Stomach (tissue), 9 donors: ENCODE measurements around the gene GNPDA2. TPM values are rescaled to one million over a fixed set of nuclear protein-coding genes. Genes with fewer than 3 reads are reported as not detected.

Source experiments
- DNase-seq, 2 donors: peaks; one replicate each; pipeline versions ENCODE4 v3.0.0 to v3.0.0-alpha.2; 2013 to 2019
- H3K27ac ChIP-seq, 5 donors: fragments of 200-600 bp in 4 of 5; sonication (generic) in 4 of 5; one replicate each; pipeline ENCODE4 v1.5.1; 2013 to 2019; ENCODE audit warnings: mild to moderate bottlenecking in 1 of 5, moderate library complexity in 1 of 5
- H3K27me3 ChIP-seq, 3 donors: fragments of 200-600 bp; sonication (generic); one replicate each; pipeline ENCODE4 v1.5.1; 2017 to 2019; ENCODE audit warnings: mixed run types in 1 of 3
- H3K36me3 ChIP-seq, 4 donors: fragments of 200-600 bp; sonication (generic); 1 replicate in 3 of 4; 2 replicates in 1 of 4; pipeline ENCODE4 v1.5.1; 2016 to 2019
- H3K4me1 ChIP-seq, 4 donors: fragments of 200-600 bp; sonication (generic); one replicate each; pipeline ENCODE4 v1.5.1; 2016 to 2019
- H3K4me3 ChIP-seq, 4 donors: fragments of 200-600 bp; sonication (generic) in 3 of 4; one replicate each; pipeline ENCODE4 v1.5.1; 2016 to 2019; ENCODE audit warnings: mild to moderate bottlenecking in 1 of 4
- H3K9me3 ChIP-seq, 4 donors: fragments of 200-600 bp; sonication (generic); one replicate each; pipeline ENCODE4 v1.5.1; 2016 to 2019
- EP300 ChIP-seq: sonication (generic); formaldehyde crosslinking; IDR thresholded peaks from one replicate; pipeline ENCODE4 v1.6.1; 2017; ENCODE audit warnings: antibody characterized with exemption
- POLR2A ChIP-seq, 4 donors: fragments of 450-650 bp; IDR thresholded peaks; one replicate each; pipeline ENCODE4 v1.6.1; 2016; ENCODE audit warnings: antibody characterized with exemption in 4 of 4, control low read depth in 2 of 4, mild to moderate bottlenecking in 1 of 4, moderate library complexity in 1 of 4
- POLR2AphosphoS5 ChIP-seq, 3 donors: sonication (generic); formaldehyde crosslinking; IDR thresholded peaks; one replicate each; pipeline ENCODE4 v1.6.1; 2016; ENCODE audit warnings: antibody characterized with exemption in 3 of 3
- WGBS, 5 donors: extraction: QIAGEN DNeasy Blood & Tissue Kit in 3 of 5; methylation state at CpG; one replicate each; pipeline versions ENCODE4 v1.1.5 to v1.1.7; 2013 to 2018; 5-methylcytosine and 5-hydroxymethylcytosine counted together
- intact Hi-C: fragments of 100-400 bp; cut with DNase I; formaldehyde crosslinking; loops from one replicate; pipeline ENCODE4 v1.15.1; 2023; ENCODE audit warnings: low total_unique reads
- polyA plus RNA-seq, 3 donors: library from polyadenylated mRNA; stranded (reverse); fragments of 200-250 nt; gene quantifications; one replicate each; pipeline ENCODE4 v1.2.3, GENCODE V29; 2013
- total RNA-seq, 5 donors: library from RNA; depleted of rRNA; stranded (reverse); fragments of >200 nt; gene quantifications; one replicate each; pipeline versions ENCODE4 v1.1.0 to v1.2.3, GENCODE V29; 2014 to 2016
- TF ChIP-seq, protein P1 (sequence below), 7 experiments: fragments of 450-650 bp in 4 of 7; fragments of 200-600 bp in 3 of 7; sonication (generic) in 3 of 7; IDR thresholded peaks; one replicate each; pipeline ENCODE4 v1.5.1; 2016 to 2019; ENCODE audit warnings: antibody characterized with exemption in 7 of 7, control low read depth in 2 of 7, mild to moderate bottlenecking in 1 of 7
- donor health status: healthy with polysubstance abuse.
- donor health status: Bipolar disorder and iron deficiency.
- donor health status: healthy.

The GNPDA2 gene
- total and polyA plus RNA-seq, 8 donors = 0.58 to 32.1 (median 11.7) TPM

DNA sequence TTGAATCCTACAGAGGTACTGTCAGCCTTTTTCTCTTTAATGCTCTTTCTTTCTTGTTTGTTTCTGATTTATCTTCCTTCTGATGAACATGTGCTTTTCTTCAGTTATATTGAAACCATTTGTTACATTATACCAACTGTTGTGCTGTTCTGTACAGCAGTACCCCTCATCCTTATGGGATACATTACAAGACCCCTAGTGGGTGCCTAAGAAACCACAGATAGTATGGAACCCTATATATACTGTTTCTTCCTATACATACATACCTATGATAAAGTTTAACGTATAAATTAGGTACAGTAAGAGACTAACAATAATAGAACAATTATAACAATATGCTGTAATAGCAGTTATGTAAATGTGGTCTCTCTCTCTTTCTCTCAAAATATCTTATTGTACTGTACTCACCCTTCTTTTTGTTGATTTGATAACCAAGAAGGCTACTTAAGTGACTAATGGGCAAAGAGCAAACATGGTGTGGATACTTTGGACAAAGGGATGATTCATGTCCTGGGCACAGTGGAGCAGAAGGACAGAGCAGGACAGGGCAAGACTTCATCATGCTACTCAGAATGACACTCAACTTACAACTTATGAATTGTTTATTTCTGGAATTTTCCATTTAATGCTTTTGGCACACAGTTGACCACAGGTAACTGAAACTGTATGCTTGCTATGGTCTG lies 64.3 kb downstream of the GNPDA2 start:
- TF ChIP-seq, protein P1, sequence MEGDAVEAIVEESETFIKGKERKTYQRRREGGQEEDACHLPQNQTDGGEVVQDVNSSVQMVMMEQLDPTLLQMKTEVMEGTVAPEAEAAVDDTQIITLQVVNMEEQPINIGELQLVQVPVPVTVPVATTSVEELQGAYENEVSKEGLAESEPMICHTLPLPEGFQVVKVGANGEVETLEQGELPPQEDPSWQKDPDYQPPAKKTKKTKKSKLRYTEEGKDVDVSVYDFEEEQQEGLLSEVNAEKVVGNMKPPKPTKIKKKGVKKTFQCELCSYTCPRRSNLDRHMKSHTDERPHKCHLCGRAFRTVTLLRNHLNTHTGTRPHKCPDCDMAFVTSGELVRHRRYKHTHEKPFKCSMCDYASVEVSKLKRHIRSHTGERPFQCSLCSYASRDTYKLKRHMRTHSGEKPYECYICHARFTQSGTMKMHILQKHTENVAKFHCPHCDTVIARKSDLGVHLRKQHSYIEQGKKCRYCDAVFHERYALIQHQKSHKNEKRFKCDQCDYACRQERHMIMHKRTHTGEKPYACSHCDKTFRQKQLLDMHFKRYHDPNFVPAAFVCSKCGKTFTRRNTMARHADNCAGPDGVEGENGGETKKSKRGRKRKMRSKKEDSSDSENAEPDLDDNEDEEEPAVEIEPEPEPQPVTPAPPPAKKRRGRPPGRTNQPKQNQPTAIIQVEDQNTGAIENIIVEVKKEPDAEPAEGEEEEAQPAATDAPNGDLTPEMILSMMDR (IDR thresholded peaks at IDR 0.05) = no peak
- TF ChIP-seq POLR2A (IDR thresholded peaks at IDR 0.05) (no peak), EP300 (no peak), POLR2AphosphoS5 (IDR thresholded peaks at IDR 0.05) (no peak)
- no peak overlapping the region for H3K4me3 ChIP-seq
- intact Hi-C loops = no loop called here
- H3K9me3 ChIP-seq = no peaks in the 10 kb centered on the region
- H3K27me3 ChIP-seq = no peaks in the 10 kb centered on the region
- no peak for DNase-seq
- no peaks in the 10 kb centered on the region for H3K4me1 ChIP-seq
- no peaks in the 10 kb centered on the region for H3K36me3 ChIP-seq
- no peak overlapping the region for H3K27ac ChIP-seq
- 82 to 90% (median 84%) methylated on average over 1 of the region's 1 CpG for WGBS, 5 donors

DNA sequence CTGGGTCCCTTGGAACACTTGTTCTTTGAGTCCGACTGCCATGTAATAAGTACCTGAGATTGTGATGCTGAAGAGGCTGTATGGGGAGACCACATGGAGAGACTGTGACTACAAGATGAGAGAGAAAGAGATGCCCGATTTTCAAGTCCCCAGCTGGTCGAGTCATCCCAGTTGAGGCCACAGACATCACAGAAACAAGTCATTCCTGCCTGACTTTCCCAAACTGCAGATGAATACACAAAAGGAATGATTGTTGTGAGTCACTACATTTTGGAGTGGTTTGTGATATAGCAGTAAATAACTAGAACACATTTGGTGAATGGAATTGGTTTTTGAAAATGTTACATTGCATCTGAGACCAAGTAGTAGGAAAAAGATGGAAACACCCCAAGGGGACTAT lies 66.0 kb downstream of the GNPDA2 start:
- Histone ChIP-seq H3K4me3 (no peak overlapping the region), H3K27ac (no peak overlapping the region), H3K27me3 (no peaks in the 10 kb centered on the region), H3K4me1 (no peaks in the 10 kb centered on the region), H3K9me3 (no peaks in the 10 kb centered on the region), H3K36me3 (no peaks in the 10 kb centered on the region)
- TF ChIP-seq POLR2AphosphoS5 (IDR thresholded peaks at IDR 0.05) (no peak), EP300 (no peak)
- intact Hi-C loops = no loop called here
- DNase-seq = no peak
- WGBS, 5 donors = 38 to 78% (median 57%) methylated on average over 3 of the region's 3 CpGs

DNA sequence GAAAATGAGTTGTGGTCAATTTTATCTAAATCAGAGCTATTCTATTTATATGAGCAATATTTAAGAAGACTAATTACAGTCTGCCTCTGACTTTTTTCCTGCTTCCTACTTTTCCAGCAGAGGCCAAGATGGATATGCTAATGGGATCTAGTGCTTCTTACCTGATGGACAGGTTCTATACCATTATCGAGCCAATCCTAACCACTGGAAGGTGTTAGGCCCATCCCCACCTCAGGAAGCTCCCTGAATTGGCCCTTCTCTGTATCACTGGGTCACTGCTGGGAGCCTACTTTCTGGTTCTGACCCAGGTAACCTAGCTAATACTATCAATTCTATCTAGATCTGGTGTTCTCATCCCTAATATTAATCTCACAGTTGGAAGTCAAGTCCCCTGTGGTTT lies 74.4 kb downstream of the GNPDA2 start:
- Histone ChIP-seq H3K9me3 (no peaks in the 10 kb centered on the region), H3K27ac (no peak overlapping the region), H3K36me3 (no peaks in the 10 kb centered on the region), H3K4me1 (no peaks in the 10 kb centered on the region), H3K4me3 (no peak overlapping the region), H3K27me3 (no peaks in the 10 kb centered on the region)
- TF ChIP-seq EP300 (no peak), POLR2A (IDR thresholded peaks at IDR 0.05) (no peak), POLR2AphosphoS5 (IDR thresholded peaks at IDR 0.05) (no peak)
- TF ChIP-seq, protein P1 (IDR thresholded peaks at IDR 0.05) = no peak
- 68 to 88% (median 83%) methylated on average over 1 of the region's 1 CpG for WGBS, 5 donors
- no peak for DNase-seq
- intact Hi-C loops = no loop called here

Other genes with a start within 250 kb of the GNPDA2 start
- gene YIPF7, start 74.9 kb downstream of the GNPDA2 start, total RNA-seq = not detected
- not detected for gene YIPF7, start 74.9 kb downstream of the GNPDA2 start, polyA plus RNA-seq
- 10 to 100 TPM in 4 of 5 donors, 1 to 10 TPM in 1; 2.3 to 32.1 (median 15.2) TPM for gene GUF1, start 48.1 kb downstream of the GNPDA2 start, total RNA-seq
- gene GUF1, start 48.1 kb downstream of the GNPDA2 start, polyA plus RNA-seq = 1 to 10 TPM; 7.9 to 9.3 (median 8.8) TPM